BE2C (cell line): Measurements from ENCODE around the gene SNX33.
"Not testable (repeated sequence)": the region's sequence is repeated elsewhere in the genome, so short reads cannot be mapped to it uniquely, and the experiment has no call there.

Experiments used
- DNase-seq: peaks from one replicate; pipeline ENCODE4 v3.0.0-alpha.2; 2020
- H3K27me3 ChIP-seq: fragments of 250-450 bp; sonication (Bioruptor Pico); 2 replicates; pipeline ENCODE4 v1.5.1; 2020; ENCODE audit warnings: mild to moderate bottlenecking
- H3K36me3 ChIP-seq: fragments of 250-450 bp; sonication (Bioruptor Pico); 2 replicates; pipeline ENCODE4 v1.5.1; 2020; ENCODE audit warnings: mild to moderate bottlenecking
- H3K4me1 ChIP-seq: fragments of 250-450 bp; sonication (Bioruptor Pico); 2 replicates; pipeline ENCODE4 v1.5.1; 2020
- H3K4me3 ChIP-seq: 2 replicates; pipeline ENCODE4 v1.5.1; 2011; ENCODE audit warnings: low read depth, low read length
- H3K9me3 ChIP-seq: fragments of 250-450 bp; sonication (Bioruptor Pico); 2 replicates; pipeline ENCODE4 v1.5.1; 2020
- TF ChIP-seq, protein P1 (sequence below): IDR thresholded peaks from 2 replicates; pipeline ENCODE4 v1.5.1; 2012; ENCODE audit warnings: mild to moderate bottlenecking, low read depth, low read length

The SNX33 gene

GRCh38 chr15:75631935-75632334 is 15.8 kb upstream of the SNX33 start:
- no peaks in the 10 kb centered on the region for H3K4me1 ChIP-seq
- TF ChIP-seq, protein P1, sequence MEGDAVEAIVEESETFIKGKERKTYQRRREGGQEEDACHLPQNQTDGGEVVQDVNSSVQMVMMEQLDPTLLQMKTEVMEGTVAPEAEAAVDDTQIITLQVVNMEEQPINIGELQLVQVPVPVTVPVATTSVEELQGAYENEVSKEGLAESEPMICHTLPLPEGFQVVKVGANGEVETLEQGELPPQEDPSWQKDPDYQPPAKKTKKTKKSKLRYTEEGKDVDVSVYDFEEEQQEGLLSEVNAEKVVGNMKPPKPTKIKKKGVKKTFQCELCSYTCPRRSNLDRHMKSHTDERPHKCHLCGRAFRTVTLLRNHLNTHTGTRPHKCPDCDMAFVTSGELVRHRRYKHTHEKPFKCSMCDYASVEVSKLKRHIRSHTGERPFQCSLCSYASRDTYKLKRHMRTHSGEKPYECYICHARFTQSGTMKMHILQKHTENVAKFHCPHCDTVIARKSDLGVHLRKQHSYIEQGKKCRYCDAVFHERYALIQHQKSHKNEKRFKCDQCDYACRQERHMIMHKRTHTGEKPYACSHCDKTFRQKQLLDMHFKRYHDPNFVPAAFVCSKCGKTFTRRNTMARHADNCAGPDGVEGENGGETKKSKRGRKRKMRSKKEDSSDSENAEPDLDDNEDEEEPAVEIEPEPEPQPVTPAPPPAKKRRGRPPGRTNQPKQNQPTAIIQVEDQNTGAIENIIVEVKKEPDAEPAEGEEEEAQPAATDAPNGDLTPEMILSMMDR: no peak
- DNase-seq: no peak
- H3K36me3 ChIP-seq: no peaks in the 10 kb centered on the region; the same call in 1 of the 2 replicates
- no peaks in the 10 kb centered on the region for H3K9me3 ChIP-seq
- H3K27me3 ChIP-seq: no peaks in the 10 kb centered on the region
- H3K4me3 ChIP-seq: no peak overlapping the region

DNA sequence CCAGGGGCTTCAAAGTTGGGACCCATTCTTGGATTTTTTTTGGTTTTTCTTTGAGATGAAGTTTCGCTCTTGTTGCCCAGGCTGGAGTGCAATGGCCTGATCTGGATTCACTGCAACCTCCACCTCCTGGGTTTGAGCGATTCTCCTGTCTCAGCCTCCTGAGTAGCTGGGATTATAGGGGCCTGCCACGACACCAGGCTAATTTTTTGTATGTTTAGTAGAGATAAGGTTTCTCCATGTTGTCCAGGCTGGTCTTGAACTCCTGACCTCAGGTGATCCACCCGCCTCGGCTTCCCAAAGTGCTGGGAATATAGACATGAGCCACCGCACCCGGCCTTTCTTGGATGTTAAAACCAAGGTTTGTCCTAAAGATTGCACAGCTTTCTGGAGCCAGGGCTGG is 13.8 kb upstream of the SNX33 start:
- not testable (repeated sequence) for H3K4me1 ChIP-seq, DNase-seq, H3K27me3 ChIP-seq, H3K36me3 ChIP-seq, H3K4me3 ChIP-seq, H3K9me3 ChIP-seq

GRCh38 chr15:75636026-75636425 is 11.7 kb upstream of the SNX33 start:
- Histone ChIP-seq H3K27me3 (no peaks in the 10 kb centered on the region), H3K9me3 (no peaks in the 10 kb centered on the region), H3K36me3 (no peaks in the 10 kb centered on the region; the same call in 1 of the 2 replicates), H3K4me1 (no peaks in the 10 kb centered on the region; the same call in 1 of the 2 replicates), H3K4me3 (no peak overlapping the region)
- DNase-seq: no peak
- TF ChIP-seq, protein P1: no peak

GRCh38 chr15:75637245-75638009 is 10.3 kb upstream of the SNX33 start:
- Histone ChIP-seq H3K4me1 (no peaks in the 10 kb centered on the region; the same call in 1 of the 2 replicates), H3K9me3 (no peaks in the 10 kb centered on the region), H3K36me3 (no peaks in the 10 kb centered on the region; the same call in 1 of the 2 replicates), H3K4me3 (peak overlapping the region; percentile 100), H3K27me3 (no peaks in the 10 kb centered on the region)
- DNase-seq: no peak
- TF ChIP-seq, protein P1: no peak

GRCh38 chr15:75639191-75639708 is 8.5 kb upstream of the SNX33 start:
- Histone ChIP-seq H3K36me3 (no peaks in the 10 kb centered on the region; the same call in 1 of the 2 replicates), H3K9me3 (no peaks in the 10 kb centered on the region), H3K27me3 (no peaks in the 10 kb centered on the region), H3K4me3 (peak overlapping the region; percentile 100), H3K4me1 (no peaks in the 10 kb centered on the region; the same call in 1 of the 2 replicates)
- TF ChIP-seq, protein P1: no peak
- no peak for DNase-seq

DNA sequence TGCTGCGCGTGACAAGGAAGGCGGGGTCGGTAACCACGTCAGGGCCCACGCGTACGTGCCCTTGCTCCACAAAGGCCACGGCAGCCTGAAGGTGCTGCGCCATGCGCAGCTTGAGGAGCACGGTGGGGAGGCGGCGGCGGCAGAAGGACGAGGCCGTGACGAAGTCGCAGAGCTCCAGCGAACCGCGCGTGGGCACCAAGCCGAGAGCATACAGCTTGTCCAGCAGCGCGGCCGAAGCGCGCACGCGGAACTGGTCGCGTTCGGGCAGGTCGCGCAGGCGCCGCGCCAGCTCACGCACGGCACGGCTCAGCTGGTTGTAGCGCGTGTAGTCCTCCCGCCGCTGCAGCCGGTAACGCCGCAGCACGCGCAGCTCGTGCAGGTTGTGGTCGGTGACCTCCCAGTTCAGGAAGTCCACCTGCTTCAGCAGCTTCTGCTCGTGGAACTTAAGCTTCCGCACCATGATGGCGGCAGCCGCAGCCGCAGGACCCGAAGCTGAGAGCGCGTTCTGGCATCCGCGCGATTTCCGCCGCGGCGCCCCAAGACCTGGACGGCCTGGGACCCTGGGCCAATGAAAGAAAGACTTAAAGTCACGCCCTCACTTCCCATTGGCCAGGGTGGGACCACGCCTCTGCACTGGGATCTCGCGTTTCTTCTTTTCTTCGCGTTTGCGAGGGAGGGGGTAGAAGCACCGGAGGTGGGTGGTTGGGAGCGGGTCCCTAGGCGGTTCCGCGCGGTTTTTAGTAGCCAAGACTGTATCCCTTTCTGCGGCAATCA is 7.8 kb upstream of the SNX33 start, which contains the start of gene IMP3:
TSS of gene IMP3 (minus strand) at position 516 of the 774 bp plus-strand sequence. CDS start at position 460, 56 bp downstream.
- Histone ChIP-seq H3K4me1 (no peaks in the 10 kb centered on the region; the same call in 1 of the 2 replicates), H3K4me3 (peak within 1 kb of the TSS; percentile 100), H3K36me3 (no peaks in the 10 kb centered on the region; the same call in 1 of the 2 replicates), H3K27me3 (no peaks in the 10 kb centered on the region), H3K9me3 (no peaks in the 10 kb centered on the region)
- DNase-seq: peak; percentile 95
- TF ChIP-seq, protein P1: no peak
